Peyer's patch (tissue), 4 donors: Measurements from ENCODE around the gene CTAGE4.

Experiments used
- CTCF ChIP-seq, 6 experiments: fragments of 450-650 bp in 4 of 6; fragments of 200-600 bp in 2 of 6; sonication (generic) in 1 of 6; IDR thresholded peaks; one replicate each; pipeline ENCODE4 v1.5.1; 2017 to 2019; ENCODE audit warnings: antibody characterized with exemption in 6 of 6, mild to moderate bottlenecking in 3 of 6, moderate library complexity in 1 of 6
- POLR2A ChIP-seq, 2 donors: fragments of 450-650 bp; IDR thresholded peaks; one replicate each; pipeline ENCODE4 v1.5.1; 2017; ENCODE audit warnings: antibody characterized with exemption in 2 of 2, mild to moderate bottlenecking in 2 of 2, moderate library complexity in 2 of 2

- TF ChIP-seq CTCF (IDR thresholded peaks at IDR 0.05) (no peak), POLR2A (IDR thresholded peaks at IDR 0.05) (no peak)
Measured at GRCh38 chr7:144164784-144165183, 18.5 kb upstream of the CTAGE4 start.
